Esophagus squamous epithelium (tissue), 4 donors: ENCODE data around the gene PIGU.

ENCODE experiments used
- POLR2A ChIP-seq, 4 donors: fragments of 450-650 bp; IDR thresholded peaks; one replicate each; pipeline ENCODE4 v1.6.1; 2017; ENCODE audit warnings: antibody characterized with exemption in 4 of 4, mild to moderate bottlenecking in 4 of 4, moderate library complexity in 3 of 4
- TF ChIP-seq, protein P1 (sequence below), 6 experiments: fragments of 450-650 bp in 4 of 6; fragments of 200-600 bp in 2 of 6; sonication (generic) in 2 of 6; IDR thresholded peaks; one replicate each; pipeline ENCODE4 v1.5.1; 2016 to 2019; ENCODE audit warnings: antibody characterized with exemption in 6 of 6, mild to moderate bottlenecking in 4 of 6, moderate library complexity in 4 of 6

DNA sequence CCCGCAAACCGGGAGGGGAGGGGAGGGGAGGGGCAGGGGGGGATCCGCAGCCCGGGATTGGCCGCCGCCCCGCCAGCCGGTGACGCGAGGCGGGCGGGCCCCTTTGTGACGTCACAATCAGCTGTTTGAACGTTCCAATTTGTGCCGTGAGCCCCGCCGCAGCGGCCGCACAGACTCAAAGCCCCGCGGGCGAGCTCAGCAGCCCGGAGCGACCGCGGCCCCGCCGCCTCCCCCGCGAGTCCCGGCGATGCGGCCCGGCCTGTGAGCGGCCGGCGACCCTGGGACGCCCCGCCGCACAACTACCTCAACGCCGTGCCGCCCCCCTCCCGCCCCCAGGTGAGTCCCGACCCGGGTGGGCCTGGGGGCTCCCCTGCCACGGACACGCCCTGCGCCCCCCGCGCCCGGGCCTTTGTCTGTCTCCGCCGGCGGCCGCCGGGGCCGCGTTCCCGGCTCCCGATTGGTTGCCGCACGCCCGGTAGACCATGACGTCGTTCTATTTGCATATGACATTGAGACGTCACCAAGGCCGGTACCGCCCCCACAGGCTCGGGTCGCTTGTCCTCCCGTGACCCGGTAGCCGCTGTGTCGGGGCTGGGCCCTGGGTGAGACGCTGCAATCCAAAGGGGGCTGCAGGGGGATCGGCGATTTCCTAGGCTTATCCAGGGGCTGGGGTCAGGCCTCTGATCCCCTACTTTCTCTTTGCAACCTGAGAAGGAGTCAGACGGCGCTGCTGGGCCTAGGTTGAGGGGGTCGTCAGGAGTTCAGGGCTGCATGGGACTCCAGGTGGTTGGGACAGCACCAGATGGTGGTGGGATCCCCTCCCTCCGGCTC lies 27.5 kb upstream of the PIGU start, which contains the start of gene TP53INP2:
- TF ChIP-seq, protein P1, sequence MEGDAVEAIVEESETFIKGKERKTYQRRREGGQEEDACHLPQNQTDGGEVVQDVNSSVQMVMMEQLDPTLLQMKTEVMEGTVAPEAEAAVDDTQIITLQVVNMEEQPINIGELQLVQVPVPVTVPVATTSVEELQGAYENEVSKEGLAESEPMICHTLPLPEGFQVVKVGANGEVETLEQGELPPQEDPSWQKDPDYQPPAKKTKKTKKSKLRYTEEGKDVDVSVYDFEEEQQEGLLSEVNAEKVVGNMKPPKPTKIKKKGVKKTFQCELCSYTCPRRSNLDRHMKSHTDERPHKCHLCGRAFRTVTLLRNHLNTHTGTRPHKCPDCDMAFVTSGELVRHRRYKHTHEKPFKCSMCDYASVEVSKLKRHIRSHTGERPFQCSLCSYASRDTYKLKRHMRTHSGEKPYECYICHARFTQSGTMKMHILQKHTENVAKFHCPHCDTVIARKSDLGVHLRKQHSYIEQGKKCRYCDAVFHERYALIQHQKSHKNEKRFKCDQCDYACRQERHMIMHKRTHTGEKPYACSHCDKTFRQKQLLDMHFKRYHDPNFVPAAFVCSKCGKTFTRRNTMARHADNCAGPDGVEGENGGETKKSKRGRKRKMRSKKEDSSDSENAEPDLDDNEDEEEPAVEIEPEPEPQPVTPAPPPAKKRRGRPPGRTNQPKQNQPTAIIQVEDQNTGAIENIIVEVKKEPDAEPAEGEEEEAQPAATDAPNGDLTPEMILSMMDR (IDR thresholded peaks at IDR 0.05), result peak in 1 of 6 experiments; percentile 3
- peak in 3 of 4 donors; percentile 68 to 89 (median 78) for TF ChIP-seq POLR2A (IDR thresholded peaks at IDR 0.05)
